ENCODE data around the gene FBXO21.

- TF ChIP-seq EZH2phosphoT487 (IDR thresholded peaks at IDR 0.05; ENCODE audit: insufficient read depth, low read depth) (no peak), EZH2 (IDR thresholded peaks at IDR 0.05; ENCODE audit: insufficient read depth, poor library complexity, severe bottlenecking) (no peak)
Observed at GRCh38 chr12:117092511-117092780, 97.8 kb downstream of the FBXO21 start.
